Activated CD4-positive, alpha-beta T cell treated with anti-CD3 and anti-CD28 coated beads, Interleukin-2, amount 10 ng/mL, durations not matched to agents 7 days and 5 days (primary cell): ENCODE data around the gene CYP4Z1. TPM values are rescaled to one million over a fixed set of nuclear protein-coding genes. Genes with fewer than 3 reads are reported as not detected.
"Not testable (repeated sequence)": the region's sequence is repeated elsewhere in the genome, so short reads cannot be mapped to it uniquely, and the experiment has no call there.

Experiments used
- CTCF ChIA-PET: fragments of 350-600 bp; sonication (Branson Sonifier 250); formaldehyde crosslinking; loops from one replicate; lab custom pipeline; 2021; ENCODE audit warnings: antibody characterized with exemption; lab: Charles Lee
- POLR2A ChIA-PET: fragments of 350-600 bp; sonication (Branson Sonifier 250); formaldehyde crosslinking; loops from one replicate; lab custom pipeline; 2021; ENCODE audit warnings: antibody characterized with exemption; lab: Charles Lee
- DNase-seq: peaks from one replicate; pipeline ENCODE4 v3.0.0-alpha.2; 2020
- H3K27ac Mint-ChIP-seq: one replicate; pipeline ENCODE4 v1.8.0; 2021; ENCODE audit warnings: mild to moderate bottlenecking, moderate library complexity, mixed read lengths
- H3K27me3 Mint-ChIP-seq: one replicate; pipeline ENCODE4 v1.8.0; 2021; ENCODE audit warnings: mixed read lengths
- H3K36me3 Mint-ChIP-seq: one replicate; pipeline ENCODE4 v1.8.0; 2021; ENCODE audit warnings: low read depth, mixed read lengths
- H3K4me1 Mint-ChIP-seq: one replicate; pipeline ENCODE4 v1.8.0; 2021; ENCODE audit warnings: mixed read lengths
- H3K4me3 Mint-ChIP-seq: one replicate; pipeline ENCODE4 v1.8.0; 2021; ENCODE audit warnings: mild to moderate bottlenecking, moderate library complexity, mixed read lengths
- H3K9me3 Mint-ChIP-seq: one replicate; pipeline ENCODE4 v1.8.0; 2021; ENCODE audit warnings: mixed read lengths
- total RNA-seq, 2 experiments: library from RNA; stranded (reverse); gene quantifications; one replicate each; pipeline ENCODE4 v1.2.3, GENCODE V29; 2021

CYP4Z1 gene
- total RNA-seq, 2 experiments from 2014 or later = not detected

DNA sequence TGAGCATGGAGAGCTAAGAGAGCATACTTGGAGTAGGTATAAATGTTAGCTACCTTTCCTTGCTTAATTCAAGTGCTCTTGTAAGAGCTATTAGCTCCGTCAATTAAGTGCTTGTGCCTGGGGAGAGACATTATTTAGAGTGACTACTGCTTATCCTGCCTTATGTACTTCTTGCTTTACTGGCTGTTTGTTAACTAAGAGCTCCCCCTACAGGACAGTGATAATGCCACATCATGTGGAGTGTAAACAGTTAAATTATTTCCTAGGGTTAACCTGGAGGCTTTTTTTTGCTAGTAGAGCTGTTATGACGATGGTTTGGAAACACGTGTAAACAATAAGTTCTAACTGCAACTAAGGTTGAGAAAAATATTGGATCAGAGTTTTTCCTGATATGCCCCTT, 24.4 kb downstream of the CYP4Z1 start:
- H3K27ac Mint-ChIP-seq, DNase-seq, H3K4me3 Mint-ChIP-seq, H3K36me3 Mint-ChIP-seq, H3K4me1 Mint-ChIP-seq, CTCF ChIA-PET, POLR2A ChIA-PET, H3K27me3 Mint-ChIP-seq, H3K9me3 Mint-ChIP-seq: not testable (repeated sequence)

DNA sequence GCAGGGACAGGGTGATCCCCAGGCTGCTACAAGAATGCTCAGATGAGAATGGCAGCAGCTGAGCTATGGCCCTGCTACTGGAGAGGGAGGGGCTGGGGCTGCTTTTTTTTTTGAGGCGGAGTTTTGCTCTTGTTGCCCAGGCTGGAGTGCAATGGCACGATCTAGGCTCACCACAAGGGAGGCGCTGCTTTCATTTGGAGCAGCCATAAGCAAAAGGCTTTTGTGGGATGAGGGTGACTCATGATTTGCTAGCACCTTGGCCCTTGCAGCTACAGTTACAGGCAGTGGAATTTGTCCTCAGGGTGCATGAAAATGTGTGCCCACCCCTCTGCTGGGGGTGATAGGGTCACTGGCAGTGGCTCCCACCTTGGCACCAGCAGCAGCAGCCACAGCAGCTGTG, 37.8 kb downstream of the CYP4Z1 start:
- Mint-ChIP-seq H3K4me3 (no peak overlapping the region), H3K27ac (no peak overlapping the region), H3K9me3 (peaks cover 9% of the 10 kb centered on the region), H3K4me1 (no peaks in the 10 kb centered on the region), H3K27me3 (peaks cover 9% of the 10 kb centered on the region), H3K36me3 (no peaks in the 10 kb centered on the region)
- CTCF ChIA-PET = no interaction called here
- POLR2A ChIA-PET = interaction anchor here (0.6 kb wide), 1 partner anchor 99 kb away, joined by 3 read pairs; no protein-coding TSS in a partner anchor
- DNase-seq = no peak

DNA sequence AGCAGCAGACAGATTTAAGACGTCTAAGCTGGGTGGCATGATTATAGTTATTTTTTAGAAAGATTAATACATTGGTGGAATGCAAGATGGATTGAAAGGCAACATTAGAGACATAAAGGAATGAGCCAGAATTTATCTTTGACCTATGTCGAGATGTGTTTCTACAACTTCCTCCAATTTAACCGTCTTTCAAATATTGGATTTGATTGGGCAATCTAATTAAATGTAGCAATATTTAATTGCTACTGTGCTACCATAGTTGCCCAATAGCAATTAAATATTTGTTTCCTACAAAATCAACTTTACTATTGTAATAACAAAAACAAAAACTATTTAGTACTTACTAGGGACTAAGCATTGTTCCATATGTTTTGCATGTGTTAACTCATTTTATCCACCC, 39.8 kb downstream of the CYP4Z1 start:
- peaks cover 7% of the 10 kb centered on the region for H3K9me3 Mint-ChIP-seq
- no peaks in the 10 kb centered on the region for H3K4me1 Mint-ChIP-seq
- H3K36me3 Mint-ChIP-seq = no peaks in the 10 kb centered on the region
- H3K27ac Mint-ChIP-seq = no peak overlapping the region
- H3K4me3 Mint-ChIP-seq = no peak overlapping the region
- H3K27me3 Mint-ChIP-seq = peaks cover 3% of the 10 kb centered on the region
- no peak for DNase-seq
- ChIA-PET CTCF (no interaction called here), POLR2A (no interaction called here)

DNA sequence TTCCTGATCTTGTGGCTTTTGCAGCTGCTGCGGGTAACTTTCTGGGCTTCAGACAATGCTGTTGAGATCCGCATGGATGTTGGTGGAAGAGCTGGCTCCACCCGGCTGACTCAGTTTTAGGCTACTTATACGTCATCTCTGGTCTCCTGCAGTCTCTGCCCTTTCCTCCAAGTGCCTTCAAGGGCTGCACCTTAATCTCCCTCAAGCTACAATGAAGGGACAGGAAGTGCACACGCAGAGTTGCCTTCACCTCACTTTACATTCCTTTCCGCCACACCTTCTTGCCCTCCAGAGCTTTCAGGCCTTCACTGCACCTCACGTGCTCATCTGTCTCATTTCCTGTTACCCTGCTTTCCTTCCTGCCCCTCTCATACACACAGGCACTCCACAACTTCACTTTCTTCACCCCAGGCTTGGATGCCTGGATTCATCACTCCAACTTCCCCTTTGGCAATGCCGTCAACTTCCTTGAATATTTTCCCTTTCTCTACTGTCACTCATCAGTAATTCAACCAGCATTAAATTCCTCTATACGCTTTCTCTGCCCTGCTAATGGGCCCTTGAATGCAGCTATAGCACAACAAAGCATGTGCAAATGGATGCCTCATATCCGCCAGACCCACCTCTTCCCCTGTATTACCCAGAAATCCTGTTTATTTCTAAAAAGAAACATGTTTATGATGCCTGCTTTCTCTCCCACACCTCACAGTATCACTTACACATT, 41.0 kb downstream of the CYP4Z1 start:
- H3K27me3 Mint-ChIP-seq, H3K4me3 Mint-ChIP-seq, H3K36me3 Mint-ChIP-seq, DNase-seq, H3K27ac Mint-ChIP-seq, H3K9me3 Mint-ChIP-seq, H3K4me1 Mint-ChIP-seq, POLR2A ChIA-PET, CTCF ChIA-PET: not testable (repeated sequence)

DNA sequence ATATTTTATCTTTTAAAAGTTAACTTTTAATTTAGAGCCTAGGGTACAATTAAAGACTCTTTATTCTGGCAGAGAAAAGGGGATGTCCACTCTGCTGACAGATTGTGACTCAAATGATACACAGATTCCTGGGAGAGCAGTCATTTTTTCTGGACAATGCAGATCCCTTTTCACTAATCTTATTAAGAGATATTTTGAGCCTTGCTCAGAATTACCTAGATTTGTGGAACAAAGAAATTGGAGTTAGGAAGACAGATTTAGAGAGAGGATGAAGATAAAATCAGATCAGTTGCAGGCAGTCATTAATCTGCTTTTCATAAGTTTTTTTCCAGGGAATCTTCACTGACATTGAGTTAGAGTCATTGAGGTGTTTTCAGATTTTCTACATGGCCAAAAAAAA, 42.5 kb downstream of the CYP4Z1 start:
- H3K27ac Mint-ChIP-seq, H3K4me3 Mint-ChIP-seq, H3K27me3 Mint-ChIP-seq, H3K36me3 Mint-ChIP-seq, CTCF ChIA-PET, H3K9me3 Mint-ChIP-seq, H3K4me1 Mint-ChIP-seq, DNase-seq, POLR2A ChIA-PET: not testable (repeated sequence)

DNA sequence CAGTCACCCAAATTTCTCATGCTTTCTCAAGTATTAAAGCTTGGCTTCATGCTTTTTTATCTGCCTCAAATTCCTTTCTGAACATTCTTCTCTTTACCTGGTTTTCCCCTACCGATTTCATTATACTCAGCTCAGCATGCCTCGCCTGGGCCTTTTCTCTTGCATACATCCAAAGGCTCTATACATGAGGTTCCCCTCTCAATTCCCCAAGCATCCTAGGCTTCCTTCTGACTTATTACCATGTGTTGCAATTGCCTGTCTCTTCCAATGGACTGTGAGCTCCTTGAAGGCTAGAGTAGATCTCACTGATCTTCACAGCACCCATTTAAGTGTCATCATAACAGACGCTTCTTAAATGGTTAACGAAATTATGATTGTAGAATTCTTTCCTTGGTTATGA, 46.1 kb downstream of the CYP4Z1 start:
- Mint-ChIP-seq H3K27me3 (peaks cover 3% of the 10 kb centered on the region), H3K9me3 (no peaks in the 10 kb centered on the region), H3K36me3 (no peaks in the 10 kb centered on the region), H3K4me1 (no peaks in the 10 kb centered on the region), H3K4me3 (no peak overlapping the region), H3K27ac (no peak overlapping the region)
- CTCF ChIA-PET = no interaction called here
- POLR2A ChIA-PET = no interaction called here
- no peak for DNase-seq

DNA sequence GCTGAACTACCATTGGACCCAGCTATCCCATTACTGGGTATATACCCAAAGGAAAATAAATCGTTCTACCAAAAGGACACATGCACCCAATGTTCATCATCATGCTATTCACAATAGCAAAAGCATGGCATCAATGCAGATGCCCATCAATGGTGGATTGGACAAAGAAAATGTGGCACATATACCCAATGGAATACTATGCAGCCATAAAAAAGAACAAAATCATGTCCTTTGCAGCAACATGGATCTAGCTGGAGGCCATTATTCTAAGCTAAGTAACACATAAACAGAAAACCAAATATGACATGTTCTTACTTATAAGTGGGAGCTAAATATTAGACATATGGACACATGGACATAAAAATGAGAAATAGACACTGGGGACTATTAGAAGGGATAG, 54.0 kb downstream of the CYP4Z1 start:
- H3K36me3 Mint-ChIP-seq, H3K27ac Mint-ChIP-seq, H3K27me3 Mint-ChIP-seq, H3K4me1 Mint-ChIP-seq, H3K9me3 Mint-ChIP-seq, H3K4me3 Mint-ChIP-seq, DNase-seq, POLR2A ChIA-PET, CTCF ChIA-PET: not testable (repeated sequence)

DNA sequence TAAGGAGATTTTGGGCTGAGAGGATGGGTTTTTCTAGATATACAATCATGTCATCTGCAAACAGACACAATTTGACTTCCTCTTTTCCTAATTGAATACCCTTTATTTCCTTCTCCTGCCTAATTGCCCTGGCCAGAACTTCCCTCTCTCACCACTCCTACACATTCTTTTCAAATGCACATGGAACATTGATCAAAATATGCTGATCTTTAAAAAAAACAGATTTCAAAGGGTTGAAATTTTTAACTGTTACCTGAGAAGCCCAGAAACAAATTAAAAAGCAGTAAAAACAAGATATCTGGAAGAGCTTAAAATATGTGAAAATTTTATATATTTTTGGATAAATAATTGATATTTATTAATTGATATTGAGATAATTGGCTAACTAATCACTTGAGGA, 57.8 kb downstream of the CYP4Z1 start:
- DNase-seq, H3K9me3 Mint-ChIP-seq, CTCF ChIA-PET, H3K27ac Mint-ChIP-seq, POLR2A ChIA-PET, H3K36me3 Mint-ChIP-seq, H3K4me3 Mint-ChIP-seq, H3K4me1 Mint-ChIP-seq: not testable (repeated sequence)
- H3K27me3 Mint-ChIP-seq = peaks cover 10% of the 10 kb centered on the region

DNA sequence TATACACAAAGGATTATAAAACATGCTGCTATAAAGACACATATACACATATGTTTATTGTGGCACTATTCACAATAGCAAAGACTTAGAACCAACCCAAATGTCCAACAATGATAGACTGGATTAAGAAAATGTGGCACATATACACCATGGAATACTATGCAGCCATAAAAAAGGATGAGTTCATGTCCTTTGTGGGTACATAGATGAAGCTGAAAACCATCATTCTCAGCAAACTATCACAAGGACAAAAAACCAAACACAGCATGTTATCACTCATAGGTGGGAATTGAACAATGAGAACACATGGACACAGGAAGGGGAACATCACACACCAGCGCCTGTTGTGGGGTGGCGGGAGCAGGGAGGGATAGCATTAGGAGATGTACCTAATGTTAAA, 60.0 kb downstream of the CYP4Z1 start:
- DNase-seq, POLR2A ChIA-PET, H3K27ac Mint-ChIP-seq, H3K9me3 Mint-ChIP-seq, H3K4me1 Mint-ChIP-seq, H3K4me3 Mint-ChIP-seq, CTCF ChIA-PET, H3K36me3 Mint-ChIP-seq: not testable (repeated sequence)
- H3K27me3 Mint-ChIP-seq = peaks cover 14% of the 10 kb centered on the region

DNA sequence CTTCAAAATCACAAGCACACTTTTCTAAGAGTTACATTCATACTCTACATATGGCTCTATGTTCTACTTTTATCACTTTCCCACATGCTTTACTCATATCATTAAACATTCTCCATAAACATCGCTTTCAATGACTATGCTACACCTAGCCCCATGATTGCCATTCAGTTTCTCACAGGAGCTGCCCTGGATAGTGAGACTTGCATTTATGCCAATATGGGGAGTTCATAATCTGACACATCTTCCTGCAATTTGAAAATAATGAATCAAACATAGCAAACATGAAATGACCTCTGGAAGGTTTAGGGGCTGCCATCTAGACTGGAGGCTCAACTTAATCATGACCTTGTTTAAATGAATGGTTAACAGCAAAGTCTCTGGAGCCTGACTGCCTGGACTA, 61.2 kb downstream of the CYP4Z1 start:
- POLR2A ChIA-PET = no interaction called here
- Mint-ChIP-seq H3K27me3 (peaks cover 20% of the 10 kb centered on the region), H3K9me3 (no peaks in the 10 kb centered on the region), H3K4me1 (no peaks in the 10 kb centered on the region), H3K36me3 (no peaks in the 10 kb centered on the region), H3K27ac (no peak overlapping the region), H3K4me3 (no peak overlapping the region)
- DNase-seq = no peak
- CTCF ChIA-PET = no interaction called here

DNA sequence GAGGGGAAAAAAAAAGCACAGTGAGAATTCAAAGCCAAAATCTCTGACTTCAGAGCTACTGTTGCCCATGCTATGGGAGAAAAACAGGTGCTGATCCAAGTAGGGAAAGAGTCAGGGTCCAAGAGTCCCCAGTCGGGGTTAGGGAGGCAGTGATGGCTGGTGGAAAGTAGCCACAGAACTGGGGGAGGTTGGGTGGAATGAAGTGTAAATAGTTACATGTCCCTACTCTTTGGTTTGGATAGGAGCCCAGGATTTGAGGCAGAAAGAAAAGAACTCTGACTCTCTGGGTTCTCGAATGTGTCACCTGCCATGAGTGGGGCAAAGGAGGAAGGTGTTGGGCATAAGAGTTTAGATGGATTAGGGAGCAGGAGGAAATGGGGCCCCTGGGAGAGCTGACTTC, 61.8 kb downstream of the CYP4Z1 start:
- DNase-seq, H3K9me3 Mint-ChIP-seq, H3K36me3 Mint-ChIP-seq, H3K4me1 Mint-ChIP-seq, H3K27ac Mint-ChIP-seq, POLR2A ChIA-PET, H3K4me3 Mint-ChIP-seq, CTCF ChIA-PET: not testable (repeated sequence)
- H3K27me3 Mint-ChIP-seq = peaks cover 20% of the 10 kb centered on the region

DNA sequence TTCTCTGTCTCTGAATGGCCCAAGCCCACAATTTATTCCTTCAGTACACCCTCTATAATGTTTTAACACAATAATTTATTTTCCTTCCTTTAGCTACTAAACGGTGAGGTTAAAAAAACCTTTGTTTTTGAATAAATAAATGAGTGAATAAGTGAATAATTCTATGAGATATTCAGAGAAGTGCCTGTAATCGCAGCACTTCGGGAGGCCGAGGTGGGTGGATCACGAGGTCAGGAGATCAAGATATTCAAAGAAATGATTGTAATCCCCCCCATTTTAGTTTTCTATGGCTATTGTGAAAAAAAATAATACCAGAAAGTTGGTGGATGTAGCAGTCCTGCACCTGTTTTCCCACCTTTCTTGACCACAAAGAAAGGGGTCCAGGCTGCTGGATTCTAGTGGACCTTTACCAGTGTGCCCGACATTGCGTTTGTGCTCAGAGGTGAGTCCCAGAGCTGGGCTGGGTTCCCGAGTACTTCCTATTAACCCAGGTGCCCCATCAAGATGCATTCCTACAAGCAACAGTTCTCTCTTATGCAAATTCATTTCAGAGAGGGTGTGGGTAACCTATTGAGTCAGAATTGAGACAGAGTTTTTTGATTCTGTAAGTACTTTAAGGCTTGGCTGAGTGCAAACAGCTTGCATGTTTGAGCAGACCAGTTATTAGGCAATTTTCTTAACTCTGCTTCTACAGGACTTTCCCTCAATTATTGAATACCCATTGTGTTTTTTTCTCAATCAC, 62.6 kb downstream of the CYP4Z1 start:
- POLR2A ChIA-PET = not testable (repeated sequence)
- peaks cover 20% of the 10 kb centered on the region for H3K27me3 Mint-ChIP-seq

DNA sequence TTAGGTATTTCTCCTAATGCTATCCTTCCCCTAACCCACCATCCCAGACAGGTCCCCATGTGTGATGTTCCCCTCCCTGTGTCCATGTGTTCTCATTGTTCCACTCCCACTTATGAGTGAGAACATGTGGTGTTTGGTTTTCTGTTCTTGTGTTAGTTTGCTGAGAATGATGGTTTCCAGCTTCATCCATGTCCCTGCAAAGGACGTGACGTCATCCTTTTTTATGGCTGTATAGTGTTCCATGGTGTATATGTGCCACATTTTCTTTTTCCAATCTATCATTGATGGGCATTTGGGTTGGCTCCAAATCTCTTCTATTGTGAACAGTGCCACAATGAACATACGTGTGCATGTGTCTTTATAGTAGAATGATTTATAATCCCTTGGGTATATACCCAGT, 65.6 kb downstream of the CYP4Z1 start:
- H3K27ac Mint-ChIP-seq, H3K4me3 Mint-ChIP-seq, CTCF ChIA-PET, H3K36me3 Mint-ChIP-seq, H3K4me1 Mint-ChIP-seq, POLR2A ChIA-PET, H3K9me3 Mint-ChIP-seq, DNase-seq: not testable (repeated sequence)
- peaks cover 22% of the 10 kb centered on the region for H3K27me3 Mint-ChIP-seq

More for the DNA sequence above, 62.6 kb downstream of the CYP4Z1 start:
- CTCF ChIA-PET, H3K36me3 Mint-ChIP-seq, H3K27ac Mint-ChIP-seq, H3K4me3 Mint-ChIP-seq, H3K4me1 Mint-ChIP-seq, H3K9me3 Mint-ChIP-seq, DNase-seq: not testable (repeated sequence)

DNA sequence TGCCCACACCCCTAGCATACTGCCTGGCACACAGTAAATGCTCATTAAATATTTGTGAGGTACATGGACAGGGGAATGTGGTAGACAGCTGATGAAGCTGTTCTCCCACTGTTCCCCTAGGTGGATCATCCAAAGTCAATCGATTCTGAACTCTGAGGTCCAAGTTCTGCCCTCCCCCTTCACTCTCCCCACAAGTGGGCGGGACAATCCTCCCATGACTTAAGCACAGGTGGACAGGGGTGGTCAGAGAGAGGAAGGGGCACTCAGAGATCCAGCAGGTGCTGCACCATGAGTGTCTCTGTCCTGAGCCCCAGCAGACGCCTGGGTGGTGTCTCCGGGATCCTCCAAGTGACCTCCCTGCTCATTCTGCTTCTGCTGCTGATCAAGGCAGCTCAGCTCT, 70.2 kb downstream of the CYP4Z1 start, which contains the start of gene CYP4A22:
TSS of gene CYP4A22 (plus strand) at position 244 of the 400 bp plus-strand sequence. CDS start at position 289, 45 bp downstream.
- no peak for DNase-seq
- Mint-ChIP-seq H3K27ac (no peak within 1 kb of the TSS), H3K36me3 (no peaks in the 10 kb centered on the region), H3K4me3 (no peak within 1 kb of the TSS), H3K9me3 (no peaks in the 10 kb centered on the region), H3K27me3 (peaks cover 14% of the 10 kb centered on the region), H3K4me1 (no peaks in the 10 kb centered on the region)
- ChIA-PET POLR2A (no interaction called here), CTCF (no interaction called here)
